Neural progenitor cell (in vitro differentiated cells): Measurements from ENCODE around the gene PCCA. TPM values are rescaled to one million over a fixed set of nuclear protein-coding genes. Genes with fewer than 3 reads are reported as not detected.

Source experiments
- DNase-seq: peaks from one replicate; pipeline ENCODE4 v3.0.0-alpha.2; 2016; ENCODE audit warnings: low spot score
- H2AFZ ChIP-seq: fragments of 200-600 bp; sonication (generic); replicated peaks from 2 replicates; pipeline ENCODE4 v1.6.1; 2016; ENCODE audit warnings: antibody characterized with exemption
- H3F3A ChIP-seq: fragments of 200-600 bp; sonication (generic); 2 replicates; pipeline ENCODE4 v1.6.1; 2016; ENCODE audit warnings: antibody characterized with exemption, low read depth
- H3K27ac ChIP-seq: fragments of 200-600 bp; sonication (generic); 2 replicates; pipeline ENCODE4 v1.5.1; 2016; ENCODE audit warnings: mild to moderate bottlenecking
- H3K27me3 ChIP-seq: fragments of 200-600 bp; sonication (generic); 2 replicates; pipeline ENCODE4 v1.6.1; 2016; ENCODE audit warnings: mild to moderate bottlenecking, moderate library complexity
- H3K36me3 ChIP-seq: fragments of 200-600 bp; sonication (generic); 2 replicates; pipeline ENCODE4 v1.5.1; 2016
- H3K4me1 ChIP-seq: fragments of 200-600 bp; sonication (generic); 2 replicates; pipeline ENCODE4 v1.6.1; 2016; ENCODE audit warnings: mixed run types
- H3K4me2 ChIP-seq: fragments of 200-600 bp; sonication (generic); 2 replicates; pipeline ENCODE4 v1.6.1; 2016
- H3K4me3 ChIP-seq: fragments of 200-600 bp; sonication (generic); 2 replicates; pipeline ENCODE4 v1.5.1; 2016
- H3K79me2 ChIP-seq: fragments of 200-600 bp; sonication (generic); 2 replicates; pipeline ENCODE4 v1.6.1; 2016; ENCODE audit warnings: low read depth
- H3K9ac ChIP-seq: fragments of 200-600 bp; sonication (generic); 2 replicates; pipeline ENCODE4 v1.6.1; 2016
- H3K9me3 ChIP-seq: fragments of 200-600 bp; sonication (generic); 2 replicates; pipeline ENCODE4 v1.5.1; 2016; ENCODE audit warnings: low read depth
- H4K20me1 ChIP-seq: fragments of 200-600 bp; sonication (generic); 2 replicates; pipeline ENCODE4 v1.6.1; 2016; ENCODE audit warnings: low read depth
- H3K27ac Mint-ChIP-seq: 3 replicates; pipeline ENCODE4 v1.8.0; 2021; ENCODE audit warnings: mixed read lengths
- H3K27me3 Mint-ChIP-seq: 2 replicates; pipeline ENCODE4 v1.8.0; 2022; ENCODE audit warnings: low read depth, mild to moderate bottlenecking, inconsistent platforms, moderate library complexity, mixed read lengths; ENCODE audit not compliant: insufficient read depth
- H3K36me3 Mint-ChIP-seq: 3 replicates; pipeline ENCODE4 v1.8.0; 2021; ENCODE audit warnings: mixed read lengths
- H3K4me1 Mint-ChIP-seq: 3 replicates; pipeline ENCODE4 v1.8.0; 2021; ENCODE audit warnings: mixed read lengths
- H3K4me3 Mint-ChIP-seq: 3 replicates; pipeline ENCODE4 v1.8.0; 2021; ENCODE audit warnings: mild to moderate bottlenecking, moderate library complexity, mixed read lengths
- H3K9me3 Mint-ChIP-seq: 3 replicates; pipeline ENCODE4 v1.8.0; 2020; ENCODE audit warnings: mixed read lengths
- CTCF ChIP-seq: fragments of 200-600 bp; sonication (generic); IDR thresholded peaks from 2 replicates; pipeline ENCODE4 v1.5.1; 2017; ENCODE audit warnings: antibody characterized with exemption, mild to moderate bottlenecking
- EZH2 ChIP-seq: fragments of 200-600 bp; sonication (generic); IDR thresholded peaks from 2 replicates; pipeline ENCODE4 v1.6.1; 2017; ENCODE audit warnings: antibody characterized with exemption, mild to moderate bottlenecking, moderate library complexity
- EZH2phosphoT487 ChIP-seq: fragments of 200-600 bp; sonication (generic); IDR thresholded peaks from 2 replicates; pipeline ENCODE4 v1.6.1; 2017; ENCODE audit warnings: antibody characterized with exemption
- total RNA-seq: library from RNA; depleted of rRNA; stranded (reverse); fragments of >200 nt; gene quantifications from 2 replicates; pipeline ENCODE4 v1.2.3, GENCODE V29; 2015; ENCODE audit warnings: low replicate concordance

The PCCA gene
- total RNA-seq, 1 donor from 2014 or later = 60.6 TPM

GRCh38 chr13:100432611-100433010 lies 343.7 kb downstream of the PCCA start:
- Histone ChIP-seq H3F3A (no peaks in the 10 kb centered on the region), H3K27me3 (no peaks in the 10 kb centered on the region), H3K36me3 (no peaks in the 10 kb centered on the region), H3K4me3 (no peak overlapping the region), H4K20me1 (no peaks in the 10 kb centered on the region), H3K9me3 (no peaks in the 10 kb centered on the region), H3K79me2 (no peaks in the 10 kb centered on the region), H3K9ac (no peak overlapping the region), H3K27ac (no peak overlapping the region), H3K4me1 (no peaks in the 10 kb centered on the region), H2AFZ (no peak overlapping the region), H3K4me2 (no peak overlapping the region)
- peaks cover 3% of the 10 kb centered on the region for H3K9me3 Mint-ChIP-seq
- no peak overlapping the region for H3K4me3 Mint-ChIP-seq
- peaks cover 1% of the 10 kb centered on the region for H3K27me3 Mint-ChIP-seq
- H3K27ac Mint-ChIP-seq = no peak overlapping the region
- H3K36me3 Mint-ChIP-seq = peaks cover 42% of the 10 kb centered on the region
- TF ChIP-seq EZH2phosphoT487 (no peak), CTCF (no peak), EZH2 (no peak)
- no peak for DNase-seq
- H3K4me1 Mint-ChIP-seq = peaks cover 11% of the 10 kb centered on the region

- Histone ChIP-seq H3K4me3 (no peak overlapping the region), H3K27ac (no peak overlapping the region), H3K4me1 (peaks cover 5% of the 10 kb centered on the region), H3K4me2 (no peak overlapping the region), H3K79me2 (no peaks in the 10 kb centered on the region), H3F3A (peaks cover 5% of the 10 kb centered on the region), H3K36me3 (no peaks in the 10 kb centered on the region), H2AFZ (no peak overlapping the region), H3K9me3 (no peaks in the 10 kb centered on the region), H3K27me3 (no peaks in the 10 kb centered on the region), H3K9ac (no peak overlapping the region), H4K20me1 (no peaks in the 10 kb centered on the region)
- Mint-ChIP-seq H3K27me3 (peaks cover 3% of the 10 kb centered on the region), H3K4me3 (no peak overlapping the region), H3K9me3 (peaks cover 3% of the 10 kb centered on the region), H3K27ac (no peak overlapping the region), H3K4me1 (peaks cover 16% of the 10 kb centered on the region), H3K36me3 (peaks cover 42% of the 10 kb centered on the region)
- TF ChIP-seq CTCF (no peak), EZH2phosphoT487 (no peak)
- DNase-seq = no peak
Measured at GRCh38 chr13:100433475-100433874, 344.6 kb downstream of the PCCA start.

- no peaks in the 10 kb centered on the region for H4K20me1 ChIP-seq
- H3K36me3 ChIP-seq = no peaks in the 10 kb centered on the region
- peaks cover 3% of the 10 kb centered on the region for H3K9me3 Mint-ChIP-seq
- H3K9me3 ChIP-seq = no peaks in the 10 kb centered on the region
- H3K9ac ChIP-seq = no peak overlapping the region
- H3K79me2 ChIP-seq = no peaks in the 10 kb centered on the region
- no peak overlapping the region for H3K4me3 Mint-ChIP-seq
- peaks cover 12% of the 10 kb centered on the region for H3K4me1 ChIP-seq
- H3F3A ChIP-seq = peaks cover 12% of the 10 kb centered on the region
- no peak overlapping the region for H3K27ac ChIP-seq
- H3K36me3 Mint-ChIP-seq = peaks cover 42% of the 10 kb centered on the region
- TF ChIP-seq CTCF (no peak), EZH2 (no peak), EZH2phosphoT487 (no peak)
- H3K4me2 ChIP-seq = no peak overlapping the region
- H3K4me1 Mint-ChIP-seq = peaks cover 23% of the 10 kb centered on the region
- H2AFZ ChIP-seq = no peak overlapping the region
- no peaks in the 10 kb centered on the region for H3K27me3 ChIP-seq
- peak overlapping the region; percentile 30 for H3K27ac Mint-ChIP-seq
- DNase-seq = no peak
- H3K27me3 Mint-ChIP-seq = peaks cover 3% of the 10 kb centered on the region
- no peak overlapping the region for H3K4me3 ChIP-seq
Measured at GRCh38 chr13:100434010-100434763, 345.3 kb downstream of the PCCA start.
